Neural cell (in vitro differentiated cells): ENCODE measurements around the gene FTCDNL1.

Source experiments
- EZH2 ChIP-seq: fragments of 200-600, 300-800 bp; shearing (Covaris generic), sonication (generic); IDR thresholded peaks from 2 replicates; pipeline ENCODE4 v1.6.1; 2014; ENCODE audit warnings: antibody characterized with exemption, low read length, borderline replicate concordance, mild to moderate bottlenecking; ENCODE audit not compliant: insufficient read depth, poor library complexity, severe bottlenecking
- MXI1 ChIP-seq: fragments of 450-650 bp; conservative IDR thresholded peaks from 2 replicates; pipeline ENCODE4 v1.6.1; 2014; ENCODE audit warnings: antibody characterized with exemption, mild to moderate bottlenecking; ENCODE audit not compliant: poor library complexity, severe bottlenecking
- POLR2AphosphoS5 ChIP-seq: IDR thresholded peaks from 2 replicates; pipeline ENCODE4 v1.6.1; 2012
- SMC3 ChIP-seq: fragments of 450-650 bp; conservative IDR thresholded peaks from 2 replicates; pipeline ENCODE4 v1.6.1; 2014; ENCODE audit warnings: antibody characterized with exemption, mild to moderate bottlenecking, moderate library complexity; ENCODE audit not compliant: poor library complexity

DNA sequence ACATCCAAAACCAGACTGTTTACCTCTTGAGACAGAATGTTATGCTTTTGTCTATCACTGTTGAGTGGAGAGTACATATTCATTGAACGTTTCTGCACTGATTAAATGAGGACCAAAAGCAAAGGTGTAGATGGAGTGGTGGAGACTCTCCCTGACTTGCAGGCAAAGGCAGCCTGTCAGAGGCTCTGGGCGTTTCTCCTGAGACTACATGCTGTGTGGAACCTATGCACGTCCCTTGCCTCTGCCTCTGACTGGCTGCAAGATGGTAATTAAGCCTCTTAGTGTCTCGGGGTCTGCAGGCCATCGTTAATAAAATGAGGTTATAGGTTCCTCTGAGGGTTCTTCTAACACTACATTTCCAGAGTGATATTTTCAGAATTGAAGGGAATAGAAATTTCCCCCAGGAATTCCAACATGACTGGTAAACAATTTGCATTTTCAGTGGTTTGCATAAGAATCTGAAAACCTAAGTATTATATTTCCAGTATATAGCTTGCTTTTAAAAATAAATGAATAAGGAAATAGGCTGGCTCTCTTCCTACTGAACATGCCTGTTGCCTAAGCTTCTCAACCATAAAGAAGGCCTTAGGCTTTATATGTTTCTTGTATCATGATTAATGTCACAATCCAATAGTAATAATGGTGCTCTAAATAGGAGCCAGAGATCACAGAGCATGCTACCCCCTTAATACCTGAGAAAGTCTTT lies 107.4 kb downstream of the FTCDNL1 start:
- TF ChIP-seq MXI1 (no peak), POLR2AphosphoS5 (no peak), EZH2 (no peak), SMC3 (no peak)
